Activated CD8-positive, alpha-beta memory T cell treated with anti-CD3 and anti-CD28 coated beads, Interleukin-2, amount 50 U/mL, for 24 hours (primary cell): Measurements from ENCODE around the gene CLEC18C.
"Not testable (repeated sequence)": the region's sequence is repeated elsewhere in the genome, so short reads cannot be mapped to it uniquely, and the experiment has no call there.

Source experiments
- DNase-seq: peaks from one replicate; pipeline ENCODE4 v3.0.0-alpha.2; 2020; ENCODE audit errors: extremely low read depth

Gene CLEC18C

DNA sequence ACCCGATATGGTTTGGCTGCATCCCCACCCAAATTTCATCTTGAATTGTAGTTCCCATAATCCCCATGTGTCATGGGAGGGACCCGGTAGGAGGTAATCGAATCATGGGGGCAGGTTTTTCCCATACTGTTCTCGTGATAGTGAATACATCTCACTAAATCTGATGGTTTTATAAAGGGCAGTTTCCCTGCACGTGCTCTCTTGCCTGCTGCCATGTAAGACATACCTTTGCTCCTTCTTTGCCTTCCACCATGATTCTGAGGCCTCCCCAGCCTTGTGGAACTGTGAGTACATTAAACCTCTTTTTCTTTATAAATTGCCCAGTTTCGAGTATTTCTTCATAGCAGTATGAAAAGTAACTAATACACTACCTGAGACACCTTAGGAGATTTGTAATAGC, 32.8 kb downstream of the CLEC18C start:
- not testable (repeated sequence) for DNase-seq

DNA sequence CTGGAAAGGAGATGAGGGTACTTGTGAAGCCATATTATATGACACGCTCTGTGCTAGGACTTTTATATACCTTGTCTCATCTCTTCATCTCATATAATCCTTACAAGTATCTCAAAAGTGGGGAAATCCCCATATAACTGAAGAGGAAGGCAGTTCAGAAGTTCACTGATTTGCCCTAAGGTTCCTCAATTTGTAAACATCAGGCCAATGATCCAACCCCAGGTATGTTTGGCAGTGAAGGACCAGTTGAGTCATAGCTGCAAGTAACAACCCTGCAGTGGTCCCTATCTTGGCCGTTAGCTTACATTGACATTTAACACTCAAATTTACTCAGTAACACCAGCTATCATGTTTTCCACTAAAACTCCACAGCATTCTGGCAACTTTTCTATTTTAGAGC, 45.0 kb downstream of the CLEC18C start:
- DNase-seq = not testable (repeated sequence)

DNA sequence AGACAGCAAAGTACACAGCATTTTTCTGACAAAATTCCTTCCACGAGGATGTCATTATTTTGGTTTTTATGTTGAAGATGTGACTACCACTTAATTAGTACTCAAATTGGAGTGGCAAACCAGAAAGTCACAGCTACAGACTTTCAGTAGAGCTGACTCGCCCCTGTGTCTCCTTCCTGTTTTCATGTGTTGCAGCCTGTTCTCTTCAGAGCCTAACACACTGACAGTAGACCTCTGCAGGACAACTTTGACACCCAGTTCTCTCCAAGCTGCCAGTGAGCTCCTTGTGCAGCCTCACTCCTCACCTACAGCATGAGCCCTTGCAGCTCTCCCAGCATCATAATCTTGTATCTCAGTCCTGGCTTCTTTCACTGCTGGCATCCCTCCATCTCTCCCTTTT, 49.0 kb downstream of the CLEC18C start:
- DNase-seq = not testable (repeated sequence)

DNA sequence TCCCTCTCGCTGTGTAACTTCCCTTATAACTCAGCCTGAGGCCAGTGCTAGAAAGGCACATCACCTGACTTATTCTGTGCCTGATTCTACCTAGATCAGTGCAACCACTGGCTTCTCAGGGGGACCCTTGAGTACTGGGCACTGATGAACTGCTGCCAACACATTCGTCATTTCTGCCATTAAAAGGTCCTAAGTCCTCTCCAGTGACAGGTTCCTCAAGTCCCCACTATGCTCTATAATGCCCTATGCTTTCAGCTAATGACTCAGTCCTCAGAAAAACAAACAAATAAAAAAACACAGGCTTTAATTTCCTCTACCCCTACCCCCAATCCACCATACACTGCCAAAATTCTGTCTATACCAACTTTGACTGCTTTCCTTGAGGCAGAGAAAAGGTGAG, 49.6 kb downstream of the CLEC18C start:
- DNase-seq = not testable (repeated sequence)

DNA sequence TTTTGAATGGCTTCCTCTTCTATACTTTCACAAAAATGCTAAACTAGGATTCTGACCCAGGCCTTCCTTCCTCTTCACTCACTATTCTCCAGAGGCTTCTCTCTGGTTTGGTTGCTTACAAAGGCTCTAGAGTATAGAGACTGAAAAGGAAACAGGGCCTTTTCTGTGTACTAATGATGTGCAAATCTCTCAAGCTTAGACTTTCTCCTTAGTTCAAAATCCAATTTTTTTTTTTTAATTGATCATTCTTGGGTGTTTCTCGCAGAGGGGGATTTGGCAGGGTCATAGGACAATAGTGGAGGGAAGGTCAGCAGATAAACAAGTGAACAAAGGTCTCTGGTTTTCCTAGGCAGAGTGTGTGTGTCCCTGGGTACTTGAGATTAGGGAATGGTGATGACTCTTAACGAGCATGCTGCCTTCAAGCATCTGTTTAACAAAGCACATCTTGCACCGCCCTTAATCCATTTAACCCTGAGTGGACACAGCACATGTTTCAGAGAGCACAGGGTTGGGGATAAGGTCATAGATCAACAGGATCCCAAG, 50.5 kb downstream of the CLEC18C start:
- not testable (repeated sequence) for DNase-seq

DNA sequence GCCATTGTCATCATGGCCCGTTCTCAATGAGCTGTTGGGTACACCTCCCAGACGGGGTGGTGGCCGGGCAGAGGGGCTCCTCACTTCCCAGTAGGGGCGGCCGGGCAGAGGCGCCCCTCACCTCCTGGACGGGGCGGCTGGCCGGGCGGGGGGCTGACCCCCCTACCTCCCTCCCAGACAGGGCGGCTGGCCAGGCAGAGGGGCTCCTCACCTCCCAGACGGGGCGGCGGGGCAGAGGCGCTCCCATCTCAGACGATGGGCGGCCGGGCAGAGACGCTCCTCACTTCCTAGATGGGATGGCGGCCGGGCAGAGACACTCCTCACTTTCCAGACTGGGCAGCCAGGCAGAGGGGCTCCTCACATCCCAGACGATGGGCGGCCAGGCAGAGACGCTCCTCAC, 51.1 kb downstream of the CLEC18C start:
- DNase-seq = not testable (repeated sequence)

DNA sequence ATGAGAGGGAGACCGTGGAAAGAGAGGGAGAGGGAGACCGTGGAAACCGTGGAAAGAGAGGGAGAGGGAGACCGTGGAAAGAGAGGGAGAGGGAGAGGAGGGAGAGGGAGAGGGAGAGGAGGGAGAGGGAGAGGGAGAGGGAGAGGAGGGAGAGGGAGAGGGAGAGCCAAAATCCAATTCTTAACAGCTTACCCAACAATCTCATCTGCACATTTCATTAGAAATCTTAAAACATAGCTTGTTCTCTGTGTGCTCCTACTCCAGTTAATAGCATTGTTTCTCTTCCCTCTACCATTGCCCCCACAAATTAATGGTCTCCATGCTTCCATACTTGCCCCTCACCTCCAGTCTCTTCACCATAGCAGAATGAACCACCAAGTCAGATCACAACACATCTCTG, 51.8 kb downstream of the CLEC18C start:
- not testable (repeated sequence) for DNase-seq

DNA sequence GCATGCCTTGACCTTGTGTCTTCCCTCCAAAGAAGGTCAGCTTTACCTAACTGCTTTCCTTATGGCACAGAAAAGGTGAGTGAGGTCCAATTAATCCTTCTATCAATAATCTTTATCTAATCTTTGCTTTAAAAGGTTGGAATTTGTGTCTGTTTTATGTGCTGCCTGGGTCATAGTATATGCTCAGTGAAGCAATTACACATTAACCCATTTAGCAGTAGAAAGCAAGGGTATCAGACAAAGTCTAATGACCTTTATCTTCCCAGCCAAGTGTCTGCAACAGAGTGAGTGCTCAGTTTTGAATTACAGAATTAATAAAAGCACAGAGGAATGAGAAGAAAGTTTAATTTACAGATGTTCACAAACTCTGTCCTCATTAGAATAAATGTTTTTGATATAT, 52.4 kb downstream of the CLEC18C start:
- not testable (repeated sequence) for DNase-seq

DNA sequence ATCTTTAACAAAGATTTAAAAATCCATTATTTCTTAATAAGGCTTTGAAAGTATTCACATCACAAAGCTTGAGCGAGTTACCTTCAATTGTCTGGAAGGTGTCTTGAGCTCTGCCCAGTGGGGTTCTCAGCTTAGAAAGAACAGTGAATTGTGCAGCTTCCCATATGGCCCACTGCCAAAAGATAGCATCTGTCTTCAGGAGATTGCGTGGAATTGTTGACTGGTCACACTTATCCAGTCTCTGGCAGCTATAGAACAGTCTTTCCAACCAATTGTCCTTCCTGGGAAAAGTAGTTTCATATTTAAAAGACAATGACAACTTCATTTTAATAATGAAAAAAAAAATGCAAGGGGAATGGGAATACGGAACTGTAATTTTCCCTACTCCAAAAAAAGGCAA, 58.2 kb downstream of the CLEC18C start:
- DNase-seq = not testable (repeated sequence)
